HG03135 (cell line): ENCODE data around the gene PRDM16.

Source experiments
- ATAC-seq: cut with Tn5 transposase; IDR thresholded peaks from one replicate; pipeline ENCODE4 v1.9.1; 2021; ENCODE audit warnings: mild to moderate bottlenecking, moderate library complexity; ENCODE audit not compliant: unreplicated experiment

PRDM16 gene

GRCh38 chr1:3464649-3465025 lies 395.6 kb downstream of the PRDM16 start:
- no peak for ATAC-seq

- no peak for ATAC-seq
These were observed 396.3 kb downstream of the PRDM16 start for GRCh38 chr1:3465091-3465934.

GRCh38 chr1:3465935-3466321 lies 396.9 kb downstream of the PRDM16 start:
- ATAC-seq, result no peak

GRCh38 chr1:3466366-3467075 lies 397.5 kb downstream of the PRDM16 start:
- no peak for ATAC-seq

- ATAC-seq, result no peak
These were observed 398.4 kb downstream of the PRDM16 start for GRCh38 chr1:3467096-3468036.

GRCh38 chr1:3468236-3469103 lies 399.5 kb downstream of the PRDM16 start:
- no peak for ATAC-seq

GRCh38 chr1:3469104-3469848 lies 400.3 kb downstream of the PRDM16 start:
- ATAC-seq, result no peak

GRCh38 chr1:3469849-3470649 lies 401.0 kb downstream of the PRDM16 start:
- ATAC-seq, result no peak

GRCh38 chr1:3470650-3471355 lies 401.8 kb downstream of the PRDM16 start:
- no peak for ATAC-seq

- no peak for ATAC-seq
These were observed 402.5 kb downstream of the PRDM16 start for GRCh38 chr1:3471356-3472087.

GRCh38 chr1:3472088-3472850 lies 403.3 kb downstream of the PRDM16 start:
- ATAC-seq, result no peak

GRCh38 chr1:3472906-3473305 lies 403.9 kb downstream of the PRDM16 start:
- ATAC-seq, result no peak

- no peak for ATAC-seq
These were observed 404.4 kb downstream of the PRDM16 start for GRCh38 chr1:3473381-3473844.

GRCh38 chr1:3474016-3474415 lies 405.0 kb downstream of the PRDM16 start:
- no peak for ATAC-seq

- no peak for ATAC-seq
These were observed 405.4 kb downstream of the PRDM16 start for GRCh38 chr1:3474421-3474820.

GRCh38 chr1:3475839-3476573 lies 407.0 kb downstream of the PRDM16 start:
- no peak for ATAC-seq
